Astrocyte (in vitro differentiated cells and primary cell): ENCODE data around the gene CCDC90B. TPM values are rescaled to one million over a fixed set of nuclear protein-coding genes. Genes with fewer than 3 reads are reported as not detected.
A peak's percentile ranks its signal among the peaks of the same experiment; 100 is the strongest.
"Not testable (repeated sequence)": the region's sequence is repeated elsewhere in the genome, so short reads cannot be mapped to it uniquely, and the experiment has no call there.

ENCODE experiments used
- DNase-seq: peaks from one replicate; pipeline ENCODE4 v3.0.0-alpha.2; 2010; ENCODE audit warnings: low read depth
- FAIRE-seq: peaks from 2 replicates; lab custom pipeline; 2011; peaks lifted over from hg19 to GRCh38; lab: Jason Lieb, UNC
- H2AFZ ChIP-seq: 2 replicates; pipeline ENCODE4 v1.6.0; 2012; ENCODE audit warnings: low read depth, low read length, inconsistent platforms
- H3K27ac ChIP-seq: 2 replicates; pipeline ENCODE4 v1.5.1; 2011; ENCODE audit warnings: low read depth, low read length, inconsistent platforms
- H3K27me3 ChIP-seq: 2 replicates; pipeline ENCODE4 v1.6.0; 2011; ENCODE audit warnings: low read length, inconsistent platforms; ENCODE audit not compliant: insufficient read depth
- H3K36me3 ChIP-seq: 2 replicates; pipeline ENCODE4 v1.5.1; 2011; ENCODE audit warnings: low read length, inconsistent platforms; ENCODE audit not compliant: insufficient read depth
- H3K4me1 ChIP-seq: 2 replicates; pipeline ENCODE4 v1.5.1; 2011; ENCODE audit warnings: low read length, inconsistent platforms; ENCODE audit not compliant: insufficient read depth
- H3K4me2 ChIP-seq: 2 replicates; pipeline ENCODE4 v1.6.0; 2012; ENCODE audit warnings: low read length, inconsistent platforms
- H3K4me3 ChIP-seq: 2 replicates; pipeline ENCODE4 v1.5.1; 2011; ENCODE audit warnings: low read depth, mild to moderate bottlenecking, low read length, inconsistent platforms; ENCODE audit not compliant: insufficient read depth
- H3K79me2 ChIP-seq: 2 replicates; pipeline ENCODE4 v1.6.0; 2012; ENCODE audit warnings: mild to moderate bottlenecking, low read length, inconsistent platforms; ENCODE audit not compliant: insufficient read depth
- H3K9ac ChIP-seq: 2 replicates; pipeline ENCODE4 v1.6.0; 2012; ENCODE audit warnings: mild to moderate bottlenecking, low read length, inconsistent platforms
- H3K9me3 ChIP-seq: 2 replicates; pipeline ENCODE4 v1.5.1; 2012; ENCODE audit warnings: low read depth, mild to moderate bottlenecking, low read length, inconsistent platforms; ENCODE audit not compliant: insufficient read depth
- H4K20me1 ChIP-seq: 2 replicates; pipeline ENCODE4 v1.6.0; 2012; ENCODE audit warnings: low read length, inconsistent platforms; ENCODE audit not compliant: insufficient read depth
- H3K27ac Mint-ChIP-seq: one replicate; pipeline ENCODE4 v1.8.0; 2021; ENCODE audit warnings: mild to moderate bottlenecking, mixed read lengths; ENCODE audit not compliant: unreplicated experiment
- H3K27me3 Mint-ChIP-seq: one replicate; pipeline ENCODE4 v1.8.0; 2021; ENCODE audit warnings: low read depth, mixed read lengths; ENCODE audit not compliant: unreplicated experiment
- H3K36me3 Mint-ChIP-seq: one replicate; pipeline ENCODE4 v1.8.0; 2021; ENCODE audit warnings: low read depth, mixed read lengths; ENCODE audit not compliant: unreplicated experiment
- H3K4me1 Mint-ChIP-seq: one replicate; pipeline ENCODE4 v1.8.0; 2021; ENCODE audit warnings: low read depth, mixed read lengths; ENCODE audit not compliant: unreplicated experiment
- H3K4me3 Mint-ChIP-seq: one replicate; pipeline ENCODE4 v1.8.0; 2021; ENCODE audit warnings: mild to moderate bottlenecking, moderate library complexity, mixed read lengths; ENCODE audit not compliant: unreplicated experiment
- H3K9me3 Mint-ChIP-seq: one replicate; pipeline ENCODE4 v1.8.0; 2021; ENCODE audit warnings: mild to moderate bottlenecking, mixed read lengths; ENCODE audit not compliant: unreplicated experiment
- CTCF ChIP-seq: IDR thresholded peaks from 2 replicates; pipeline ENCODE4 v1.5.1; 2011; ENCODE audit warnings: low read depth, mild to moderate bottlenecking, inconsistent platforms, low read length, moderate library complexity; ENCODE audit not compliant: insufficient read depth
- EZH2 ChIP-seq: IDR thresholded peaks from 2 replicates; pipeline ENCODE4 v1.6.1; 2012; ENCODE audit warnings: mild to moderate bottlenecking, low read length, inconsistent platforms; ENCODE audit not compliant: insufficient read depth
- total RNA-seq: library from RNA; stranded (reverse); gene quantifications from 2 replicates; pipeline ENCODE4 v1.2.1, GENCODE V29; 2021

The CCDC90B gene
- total RNA-seq, 1 donor from 2014 or later, result 67.5 TPM

- Mint-ChIP-seq H3K27me3 (no peaks in the 10 kb centered on the region), H3K27ac (no peak overlapping the region), H3K4me1 (peaks cover 22% of the 10 kb centered on the region), H3K9me3 (no peaks in the 10 kb centered on the region), H3K4me3 (no peak overlapping the region), H3K36me3 (peaks cover 2% of the 10 kb centered on the region)
- H3K4me1 ChIP-seq, result peaks cover 12% of the 10 kb centered on the region
- H3K27me3 ChIP-seq, result no peaks in the 10 kb centered on the region
- no peak for FAIRE-seq
- H3K9me3 ChIP-seq, result no peaks in the 10 kb centered on the region
- H4K20me1 ChIP-seq, result peaks cover 9% of the 10 kb centered on the region
- peaks cover 26% of the 10 kb centered on the region for H3K36me3 ChIP-seq
- H3K4me3 ChIP-seq, result no peak overlapping the region
- peak overlapping the region; percentile 39 for H3K4me2 ChIP-seq
- H3K27ac ChIP-seq, result peak overlapping the region; percentile 56
- TF ChIP-seq CTCF, result no peak
- TF ChIP-seq EZH2, result no peak
- no peak overlapping the region for H2AFZ ChIP-seq
- DNase-seq, result peak; percentile 77
- peaks cover 32% of the 10 kb centered on the region for H3K79me2 ChIP-seq
- H3K9ac ChIP-seq, result no peak overlapping the region
Measured at GRCh38 chr11:83278351-83278750, 7.8 kb downstream of the CCDC90B start.

GRCh38 chr11:83275888-83276641, 10.1 kb downstream of the CCDC90B start:
- H3K9me3 ChIP-seq, result no peaks in the 10 kb centered on the region
- H3K4me3 ChIP-seq, result no peak overlapping the region
- H2AFZ ChIP-seq, result no peak overlapping the region
- H3K4me3 Mint-ChIP-seq, result no peak overlapping the region
- no peak overlapping the region for H3K27ac ChIP-seq
- H3K9me3 Mint-ChIP-seq, result peaks cover 5% of the 10 kb centered on the region
- H4K20me1 ChIP-seq, result no peaks in the 10 kb centered on the region
- peaks cover 27% of the 10 kb centered on the region for H3K36me3 ChIP-seq
- H3K27me3 Mint-ChIP-seq, result no peaks in the 10 kb centered on the region
- no peak for TF ChIP-seq EZH2
- TF ChIP-seq CTCF, result no peak
- H3K36me3 Mint-ChIP-seq, result peaks cover 4% of the 10 kb centered on the region
- peaks cover 15% of the 10 kb centered on the region for H3K4me1 ChIP-seq
- FAIRE-seq (no peak), DNase-seq (no peak)
- H3K4me1 Mint-ChIP-seq, result peaks cover 25% of the 10 kb centered on the region
- H3K27me3 ChIP-seq, result no peaks in the 10 kb centered on the region
- H3K4me2 ChIP-seq, result no peak overlapping the region
- no peak overlapping the region for H3K9ac ChIP-seq
- H3K79me2 ChIP-seq, result peaks cover 9% of the 10 kb centered on the region
- H3K27ac Mint-ChIP-seq, result peak overlapping the region; percentile 18

GRCh38 chr11:83272627-83273026, 13.5 kb downstream of the CCDC90B start:
- Mint-ChIP-seq H3K4me3 (no peak overlapping the region), H3K27ac (peak overlapping the region; percentile 56), H3K36me3 (peaks cover 27% of the 10 kb centered on the region), H3K9me3 (peaks cover 14% of the 10 kb centered on the region), H3K4me1 (peaks cover 35% of the 10 kb centered on the region), H3K27me3 (no peaks in the 10 kb centered on the region)
- Histone ChIP-seq H3K4me3 (no peak overlapping the region), H3K27me3 (no peaks in the 10 kb centered on the region), H4K20me1 (no peaks in the 10 kb centered on the region), H2AFZ (no peak overlapping the region), H3K36me3 (peaks cover 22% of the 10 kb centered on the region), H3K27ac (peak overlapping the region; percentile 52), H3K4me2 (peak overlapping the region; percentile 47), H3K9me3 (no peaks in the 10 kb centered on the region), H3K79me2 (no peaks in the 10 kb centered on the region), H3K9ac (peak overlapping the region; percentile 30), H3K4me1 (peaks cover 7% of the 10 kb centered on the region)
- DNase-seq, result peak; percentile 81
- peak; percentile 78 for FAIRE-seq
- no peak for TF ChIP-seq EZH2
- no peak for TF ChIP-seq CTCF

GRCh38 chr11:83271734-83272133, 14.4 kb downstream of the CCDC90B start:
- H3K4me1 ChIP-seq, result not testable (repeated sequence)

More at GRCh38 chr11:83271734-83272133, 14.4 kb downstream of the CCDC90B start:
- not testable (repeated sequence) for H2AFZ ChIP-seq, H3K27me3 Mint-ChIP-seq, DNase-seq, FAIRE-seq, H4K20me1 ChIP-seq, H3K27me3 ChIP-seq, H3K4me3 ChIP-seq, H3K4me2 ChIP-seq, H3K9me3 ChIP-seq, H3K9ac ChIP-seq, H3K79me2 ChIP-seq, H3K27ac ChIP-seq
- peaks cover 19% of the 10 kb centered on the region for H3K36me3 ChIP-seq
- Mint-ChIP-seq H3K4me1 (peaks cover 35% of the 10 kb centered on the region), H3K9me3 (peaks cover 14% of the 10 kb centered on the region), H3K4me3 (peak overlapping the region; percentile 50), H3K36me3 (peaks cover 27% of the 10 kb centered on the region), H3K27ac (peak overlapping the region; percentile 79)
